IMR-90 (cell line): ENCODE data around the gene ADGRL4. TPM values are rescaled to one million over a fixed set of nuclear protein-coding genes. Genes with fewer than 3 reads are reported as not detected.

ENCODE experiments used
- ATAC-seq: fragments of 200-7000 bp; cut with Tn5 transposase; 2 replicates; pipeline ENCODE4 v1.9.1; 2020; ENCODE audit warnings: low read depth, mild to moderate bottlenecking, moderate library complexity
- BruUV-seq: library from RNA; stranded (reverse); fragments of 400-500 nt; replicated peaks from 2 replicates; lab custom pipeline; 2021; lab: Mats Ljungman, UMichigan
- CTCF ChIA-PET: fragments of 300-600 bp; formaldehyde crosslinking; extraction: SDS; loops from one replicate; lab custom pipeline; 2021; ENCODE audit warnings: antibody characterized with exemption; lab: Yijun Ruan, JAX
- POLR2A ChIA-PET: fragments of 300-600 bp; sonication (Branson Sonifier 250); formaldehyde crosslinking; loops from one replicate; lab custom pipeline; 2022; ENCODE audit warnings: antibody characterized with exemption; ENCODE audit not compliant: unreplicated experiment; lab: Charles Lee
- DNase-seq: peaks from one replicate; pipeline ENCODE4 v3.0.0; 2013
- H2AFZ ChIP-seq: replicated peaks from 2 replicates; pipeline ENCODE3; 2013; ENCODE audit warnings: low read length, mild to moderate bottlenecking; ENCODE audit not compliant: poor library complexity
- H2AK5ac ChIP-seq: 2 replicates; pipeline ENCODE4 v1.6.1; 2013; ENCODE audit warnings: low read depth, low read length, inconsistent platforms
- H2AK9ac ChIP-seq: replicated peaks from 2 replicates; pipeline ENCODE3; 2013; ENCODE audit warnings: mild to moderate bottlenecking, low read depth, low read length, moderate library complexity; ENCODE audit not compliant: poor library complexity
- H2BK120ac ChIP-seq: 2 replicates; pipeline ENCODE4 v1.6.1; 2013; ENCODE audit warnings: low read depth, low read length, inconsistent platforms
- H2BK15ac ChIP-seq: 3 replicates; pipeline ENCODE4 v1.6.1; 2013; ENCODE audit warnings: low read depth, low read length, inconsistent platforms
- H2BK20ac ChIP-seq: 2 replicates; pipeline ENCODE4 v1.6.1; 2013; ENCODE audit warnings: low read depth, mild to moderate bottlenecking, inconsistent platforms, low read length, moderate library complexity
- H2BK5ac ChIP-seq: 2 replicates; pipeline ENCODE4 v1.6.1; 2013; ENCODE audit warnings: mild to moderate bottlenecking, low read depth, low read length, inconsistent platforms; ENCODE audit not compliant: poor library complexity, severe bottlenecking
- H3K14ac ChIP-seq: replicated peaks from 2 replicates; pipeline ENCODE4 v1.6.1; 2013; ENCODE audit warnings: low read depth, low read length, inconsistent platforms
- H3K18ac ChIP-seq: 2 replicates; pipeline ENCODE4 v1.6.1; 2013; ENCODE audit warnings: low read depth, low read length, control low read depth
- H3K23ac ChIP-seq: 2 replicates; pipeline ENCODE4 v1.6.1; 2013; ENCODE audit warnings: low read depth, low read length, inconsistent platforms
- H3K27ac ChIP-seq: 2 replicates; pipeline ENCODE4 v1.5.1; 2013; ENCODE audit warnings: mild to moderate bottlenecking, control low read depth, low read length; ENCODE audit not compliant: insufficient read depth
- H3K27me3 ChIP-seq: 2 replicates; pipeline ENCODE4 v1.6.1; 2013; ENCODE audit warnings: low read length; ENCODE audit not compliant: control insufficient read depth, insufficient read depth
- H3K36me3 ChIP-seq: 2 replicates; pipeline ENCODE4 v1.6.1; 2013; ENCODE audit warnings: low read length, mixed read lengths; ENCODE audit not compliant: control insufficient read depth, insufficient read depth
- H3K4ac ChIP-seq: 2 replicates; pipeline ENCODE4 v1.6.1; 2013; ENCODE audit warnings: low read depth, low read length, inconsistent platforms
- H3K4me1 ChIP-seq: 2 replicates; pipeline ENCODE4 v1.6.1; 2013; ENCODE audit warnings: low read length, mixed read lengths; ENCODE audit not compliant: control insufficient read depth, insufficient read depth
- H3K4me2 ChIP-seq: 2 replicates; pipeline ENCODE4 v1.6.1; 2013; ENCODE audit warnings: low read depth, mild to moderate bottlenecking, control low read depth, low read length, moderate library complexity
- H3K4me3 ChIP-seq: 2 replicates; pipeline ENCODE4 v1.5.1; 2013; ENCODE audit warnings: low read depth, mild to moderate bottlenecking, control low read depth, low read length, moderate library complexity; ENCODE audit not compliant: insufficient read depth
- H3K56ac ChIP-seq: 2 replicates; pipeline ENCODE4 v1.6.1; 2013; ENCODE audit warnings: low read length, inconsistent platforms; ENCODE audit not compliant: insufficient read depth; ENCODE audit errors: extremely low read depth
- H3K79me1 ChIP-seq, 2 experiments: 2 replicates each; pipeline ENCODE4 v1.6.1; 2013; ENCODE audit warnings: low read length in 2 of 2, inconsistent platforms in 1 of 2, low read depth in 1 of 2
- H3K9ac ChIP-seq: 2 replicates; pipeline ENCODE4 v1.6.1; 2013; ENCODE audit warnings: low read depth, low read length, control low read depth
- H3K9me1 ChIP-seq: 2 replicates; pipeline ENCODE4 v1.6.1; 2013; ENCODE audit warnings: low read length, inconsistent platforms; ENCODE audit not compliant: insufficient read depth
- H3K9me3 ChIP-seq: 2 replicates; pipeline ENCODE4 v1.6.1; 2013; ENCODE audit warnings: low read length; ENCODE audit not compliant: control insufficient read depth, insufficient read depth
- H4K20me1 ChIP-seq: 2 replicates; pipeline ENCODE4 v1.6.1; 2013; ENCODE audit warnings: low read length, inconsistent platforms; ENCODE audit not compliant: insufficient read depth
- H4K5ac ChIP-seq: 2 replicates; pipeline ENCODE4 v1.6.1; 2013; ENCODE audit warnings: mild to moderate bottlenecking, low read depth, low read length, control low read depth
- H4K8ac ChIP-seq, 2 experiments: 2 replicates each; pipeline ENCODE4 v1.6.1; 2013; ENCODE audit warnings: low read depth in 2 of 2, low read length in 2 of 2, control low read depth in 1 of 2, inconsistent platforms in 1 of 2
- H4K91ac ChIP-seq: 2 replicates; pipeline ENCODE4 v1.6.1; 2013; ENCODE audit warnings: low read depth, low read length, inconsistent platforms; ENCODE audit not compliant: insufficient read depth
- BHLHE40 ChIP-seq: fragments of 150-350 bp; IDR thresholded peaks from 2 replicates; pipeline ENCODE4 v1.6.1; 2016; ENCODE audit warnings: mild to moderate bottlenecking, low read depth, low read length
- CEBPB ChIP-seq: IDR thresholded peaks from 2 replicates; pipeline ENCODE4 v1.6.1; 2012; ENCODE audit warnings: low read depth, low read length, improper control_type of control experiment
- CHD1 ChIP-seq: IDR thresholded peaks from 2 replicates; pipeline ENCODE4 v1.6.1; 2012; ENCODE audit warnings: low read depth, low read length, improper control_type of control experiment
- ELK1 ChIP-seq: fragments of 150-350 bp; IDR thresholded peaks from 2 replicates; pipeline ENCODE4 v1.6.1; 2016; ENCODE audit warnings: low read depth, mild to moderate bottlenecking, low read length, moderate library complexity, borderline replicate concordance
- FOS ChIP-seq: fragments of 150-350 bp; IDR thresholded peaks from 2 replicates; pipeline ENCODE4 v1.6.1; 2016; ENCODE audit warnings: low read depth, low read length
- MAZ ChIP-seq: IDR thresholded peaks from 2 replicates; pipeline ENCODE4 v1.6.1; 2012; ENCODE audit warnings: low read depth, mild to moderate bottlenecking, low read length, improper control_type of control experiment, moderate library complexity, borderline replicate concordance
- MXI1 ChIP-seq: IDR thresholded peaks from 2 replicates; pipeline ENCODE4 v1.6.1; 2012; ENCODE audit warnings: low read depth, mild to moderate bottlenecking, low read length, moderate library complexity, borderline replicate concordance
- NFE2L2 ChIP-seq: fragments of 150-350 bp; IDR thresholded peaks from 2 replicates; pipeline ENCODE4 v1.6.1; 2016; ENCODE audit warnings: low read depth, mild to moderate bottlenecking, low read length
- POLR2A ChIP-seq: IDR thresholded peaks from 2 replicates; pipeline ENCODE4 v1.6.1; 2012; ENCODE audit warnings: mild to moderate bottlenecking, low read depth, low read length
- RAD21 ChIP-seq: IDR thresholded peaks from 2 replicates; pipeline ENCODE4 v1.6.1; 2012; ENCODE audit warnings: low read length, improper control_type of control experiment
- RCOR1 ChIP-seq: IDR thresholded peaks from 2 replicates; pipeline ENCODE4 v1.6.1; 2012; ENCODE audit warnings: mild to moderate bottlenecking, low read length, improper control_type of control experiment; ENCODE audit not compliant: insufficient replicate concordance
- USF2 ChIP-seq: fragments of 150-350 bp; IDR thresholded peaks from 2 replicates; pipeline ENCODE4 v1.6.1; 2017; ENCODE audit warnings: mild to moderate bottlenecking, antibody characterized with exemption, low read length, low read depth
- WGBS, 2 experiments: methylation state at CpG; one replicate each; pipeline versions ENCODE4 v1.1.5 to v1.1.7; 2013; ENCODE audit warnings: missing lambda C conversion rate in 2 of 2; ENCODE audit not compliant: insufficient read length in 1 of 2; ENCODE audit errors: extremely low coverage in 2 of 2; 5-methylcytosine and 5-hydroxymethylcytosine counted together
- dilution Hi-C: fragments of 300-500 bp; cut with HindIII; formaldehyde crosslinking; loops from one replicate; pipeline ENCODE4 v1.14.3; 2018; ENCODE audit warnings: low sequenced_read_pairs; ENCODE audit not compliant: unreplicated experiment
- in situ Hi-C: fragments of 300-500 bp; cut with MboI; formaldehyde crosslinking; loops from 3 replicates; pipeline ENCODE4 v1.14.3; 2019; ENCODE audit warnings: low sequenced_read_pairs, inconsistent platforms, mixed read lengths
- intact Hi-C: fragments of 100-400 bp; cut with micrococcal nuclease; formaldehyde crosslinking; loops from 2 replicates; pipeline ENCODE4 v1.10.0; 2022
- polyA plus RNA-seq, 3 experiments: library from polyadenylated mRNA; depleted of rRNA; stranded (reverse); fragments of >200 nt; gene quantifications; 2 replicates each; pipeline ENCODE4 v1.2.3, GENCODE V29; 2012; ENCODE audit warnings: low replicate concordance in 1 of 3
- total RNA-seq: library from RNA; depleted of rRNA; stranded (reverse); fragments of >200 nt; gene quantifications from 2 replicates; pipeline ENCODE4 v1.2.3, GENCODE V29; 2012

The ADGRL4 gene
- total and polyA plus RNA-seq, 2 of the 4 experiments (the other 2 are of a cell fraction) = 3.2 to 4.5 TPM

GRCh38 chr1:79052829-79053449, 46.4 kb upstream of the ADGRL4 start:
- ChIA-PET POLR2A (no interaction called here), CTCF (no interaction called here)
- H3K9ac ChIP-seq = no peak overlapping the region
- peak overlapping the region; percentile 48 for H3K4me2 ChIP-seq
- no peak overlapping the region for H3K14ac ChIP-seq
- H3K27ac ChIP-seq = no peak overlapping the region
- H3K4ac ChIP-seq = no peak overlapping the region
- dilution Hi-C loops (no loop called here), in situ Hi-C loops (no loop called here), intact Hi-C loops (no loop called here)
- H3K27me3 ChIP-seq = no peaks in the 10 kb centered on the region
- H4K5ac ChIP-seq = no peak overlapping the region
- no peaks in the 10 kb centered on the region for H4K20me1 ChIP-seq
- H3K4me3 ChIP-seq = no peak overlapping the region
- H2BK120ac ChIP-seq = peak overlapping the region; percentile 60; the same call in 1 of the 2 replicates
- no peaks in the 10 kb centered on the region; the same call in 1 of the 2 replicates for H3K9me3 ChIP-seq
- TF ChIP-seq RAD21 = no peak
- no peak for TF ChIP-seq POLR2A
- TF ChIP-seq BHLHE40 = no peak
- TF ChIP-seq MAZ = no peak
- TF ChIP-seq CHD1 = no peak
- TF ChIP-seq FOS = no peak
- no peak for TF ChIP-seq ELK1
- no peak for TF ChIP-seq NFE2L2
- TF ChIP-seq USF2 = no peak
- no peak for TF ChIP-seq RCOR1
- TF ChIP-seq CEBPB = no peak
- TF ChIP-seq MXI1 = no peak
- H4K8ac ChIP-seq = peak overlapping the region in 1 of 2 experiments; percentile 31; a peak in 2 of 4 replicates
- H2BK5ac ChIP-seq = no peak overlapping the region
- H3K9me1 ChIP-seq = no peaks in the 10 kb centered on the region
- H2BK20ac ChIP-seq = no peak overlapping the region
- H3K4me1 ChIP-seq = no peaks in the 10 kb centered on the region
- H3K36me3 ChIP-seq = no peaks in the 10 kb centered on the region
- BruUV-seq = no TSS peak
- ATAC-seq (no peak), DNase-seq (no peak)
- peak overlapping the region; percentile 42; the same call in 1 of the 2 replicates for H3K18ac ChIP-seq
- no peak overlapping the region for H3K56ac ChIP-seq
- no peak overlapping the region for H4K91ac ChIP-seq
- no peak overlapping the region for H2AK5ac ChIP-seq
- no peak overlapping the region for H3K23ac ChIP-seq
- H2AK9ac ChIP-seq = no peak overlapping the region
- peak overlapping the region; percentile 79 for H2AFZ ChIP-seq
- H2BK15ac ChIP-seq = no peak overlapping the region
- H3K79me1 ChIP-seq = no peaks in the 10 kb centered on the region
- WGBS, 2 experiments = 100% methylated on average over 1 of the region's 4 CpGs; no CpG with 5 or more reads in 1 of the 2 experiments
